Anterior cingulate cortex (tissue), 58 donors: ENCODE data around the gene S100Z.
"Not testable (repeated sequence)": the region's sequence is repeated elsewhere in the genome, so short reads cannot be mapped to it uniquely, and the experiment has no call there.

ENCODE experiments used
- DNase-seq, 58 donors: peaks; one replicate each; lab custom pipeline; 2025; lab: John Stamatoyannopoulos, UW

Gene S100Z

DNA sequence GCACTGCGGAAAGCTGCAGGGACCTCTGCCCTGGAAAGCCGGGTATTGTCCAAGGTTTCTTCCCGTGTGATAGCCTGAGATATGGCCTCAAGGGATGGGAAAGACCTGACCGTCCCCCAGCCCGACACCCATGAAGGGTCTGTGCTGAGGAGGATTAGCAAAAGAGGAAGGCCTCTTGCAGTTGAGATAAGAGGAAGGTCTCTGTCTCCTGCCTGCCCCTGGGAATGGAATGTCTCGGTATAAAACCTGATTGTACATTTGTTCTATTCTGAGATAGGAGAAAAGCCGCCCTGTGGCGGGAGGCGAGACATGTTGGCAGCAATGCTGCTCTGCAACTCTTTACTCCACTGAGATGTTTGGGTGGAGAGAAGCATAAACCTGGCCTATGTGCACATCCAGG, 95.4 kb downstream of the S100Z start:
- not testable (repeated sequence) for DNase-seq

DNA sequence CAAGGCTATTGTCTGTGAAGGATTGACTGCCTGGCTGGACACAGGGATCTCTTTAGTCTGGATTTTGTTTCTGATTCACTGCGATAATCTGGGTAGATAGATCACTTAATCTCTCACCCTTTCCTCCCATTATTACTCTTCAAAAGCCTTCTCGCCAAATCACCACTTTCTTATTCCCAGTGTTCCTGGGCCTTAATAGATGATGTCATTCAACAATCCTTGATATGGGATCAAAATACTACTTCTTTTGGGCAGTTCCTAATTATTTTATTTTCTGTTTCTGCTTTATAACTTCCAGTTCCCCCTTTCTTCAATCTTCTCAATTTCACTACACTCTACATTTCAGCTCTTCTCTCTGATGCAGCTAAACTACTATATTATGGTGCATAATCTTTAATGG, 96.3 kb downstream of the S100Z start:
- no peak for DNase-seq

DNA sequence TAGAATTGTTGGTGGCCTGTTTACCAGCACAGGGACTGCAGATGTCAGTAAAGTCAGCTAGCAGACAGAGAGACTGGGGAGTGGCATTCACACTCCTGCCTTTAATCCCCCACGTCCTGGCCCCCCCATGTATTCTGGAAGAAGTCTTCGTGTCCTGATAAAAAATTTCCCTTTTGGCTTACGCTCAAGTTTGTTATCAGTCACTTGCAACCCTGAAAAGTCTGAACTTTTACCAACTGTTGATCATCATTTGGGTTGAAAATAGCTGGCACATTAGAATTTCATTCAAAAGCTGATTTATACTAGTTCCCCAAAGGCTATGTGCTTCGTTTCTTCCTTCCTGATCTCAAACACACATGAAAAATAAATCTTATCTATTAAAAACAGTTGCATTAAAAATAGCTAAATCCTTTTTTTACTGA, 97.3 kb downstream of the S100Z start:
- DNase-seq, result no peak

GRCh38 chr5:76952795-76953536, 103.2 kb downstream of the S100Z start, which contains the start of gene CRHBP:
Gene CRHBP, plus strand, starts transcription at chr5:76953045. Its CDS starts 90 bp downstream, at chr5:76953135.
- DNase-seq, result peak in 2 of 58 donors; percentile 25 to 70

DNA sequence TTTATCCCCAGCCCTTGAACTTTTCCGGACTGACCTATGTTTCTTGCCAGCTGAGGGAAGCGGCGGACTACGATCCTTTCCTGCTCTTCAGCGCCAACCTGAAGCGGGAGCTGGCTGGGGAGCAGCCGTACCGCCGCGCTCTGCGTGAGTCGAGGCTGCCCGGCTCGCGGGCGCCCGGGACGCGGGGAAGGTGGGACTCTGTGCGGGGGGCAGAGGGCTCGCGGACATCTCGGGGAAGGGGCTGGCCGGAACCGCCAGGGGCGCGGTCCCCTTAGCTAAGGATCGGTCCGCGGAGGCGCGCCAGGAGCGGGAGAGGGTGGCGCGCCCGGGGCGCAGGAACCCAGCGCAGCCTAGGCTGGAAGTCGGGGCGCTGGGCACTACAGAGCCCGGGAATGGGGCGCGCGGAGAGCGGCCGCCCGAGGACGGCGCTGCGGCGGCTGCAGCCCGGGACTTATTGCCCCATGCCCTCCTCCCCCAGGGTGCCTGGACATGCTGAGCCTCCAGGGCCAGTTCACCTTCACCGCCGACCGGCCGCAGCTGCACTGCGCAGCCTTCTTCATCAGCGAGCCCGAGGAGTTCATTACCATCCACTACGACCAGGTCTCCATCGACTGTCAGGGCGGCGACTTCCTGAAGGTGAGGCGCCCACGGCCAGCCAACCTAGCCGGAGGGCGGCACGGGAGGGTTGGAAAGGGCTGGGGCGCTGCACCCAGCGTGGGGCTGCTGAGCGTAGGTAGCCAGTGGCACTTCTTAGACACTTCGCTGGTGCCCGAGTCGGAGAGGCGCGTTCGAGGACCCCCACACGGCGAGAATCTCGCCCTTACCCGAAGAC, 104.0 kb downstream of the S100Z start:
- peak in 7 of 58 donors; percentile 7 to 70 (median 13) for DNase-seq

GRCh38 chr5:76954383-76954763, 104.6 kb downstream of the S100Z start:
- no peak for DNase-seq

GRCh38 chr5:76956033-76956432, 106.2 kb downstream of the S100Z start:
- DNase-seq, result no peak

GRCh38 chr5:76958991-76959767, 109.4 kb downstream of the S100Z start:
- DNase-seq, result no peak

DNA sequence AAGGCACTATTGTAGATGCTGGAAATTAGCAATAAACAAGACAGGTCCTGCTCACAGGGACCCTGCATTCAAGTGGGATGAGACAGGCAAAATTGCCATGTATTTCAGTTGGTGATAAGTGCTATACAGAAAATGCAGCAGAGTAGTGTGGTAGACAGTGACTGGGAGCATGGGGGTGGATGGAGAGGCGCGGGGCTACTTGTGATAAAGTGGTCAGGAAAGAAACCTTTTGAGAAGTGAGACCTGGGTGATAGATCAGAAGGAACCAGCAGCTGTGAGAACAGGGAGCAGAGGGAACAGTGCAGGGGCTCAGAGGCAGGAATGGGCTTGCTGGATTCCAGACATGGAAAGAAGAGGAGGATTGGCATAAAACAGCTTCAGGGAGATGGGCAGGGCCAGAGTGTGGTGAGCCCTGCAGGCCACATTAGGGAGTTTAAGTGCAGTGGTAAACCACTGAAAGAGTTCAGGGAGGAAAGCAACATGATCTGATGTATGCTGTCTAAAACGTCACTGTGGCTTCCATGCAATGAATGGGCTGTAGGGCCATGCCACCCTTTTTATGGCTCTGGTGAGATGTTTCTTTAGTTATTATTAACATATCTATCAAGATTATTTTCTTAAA, 110.3 kb downstream of the S100Z start:
- no peak for DNase-seq

DNA sequence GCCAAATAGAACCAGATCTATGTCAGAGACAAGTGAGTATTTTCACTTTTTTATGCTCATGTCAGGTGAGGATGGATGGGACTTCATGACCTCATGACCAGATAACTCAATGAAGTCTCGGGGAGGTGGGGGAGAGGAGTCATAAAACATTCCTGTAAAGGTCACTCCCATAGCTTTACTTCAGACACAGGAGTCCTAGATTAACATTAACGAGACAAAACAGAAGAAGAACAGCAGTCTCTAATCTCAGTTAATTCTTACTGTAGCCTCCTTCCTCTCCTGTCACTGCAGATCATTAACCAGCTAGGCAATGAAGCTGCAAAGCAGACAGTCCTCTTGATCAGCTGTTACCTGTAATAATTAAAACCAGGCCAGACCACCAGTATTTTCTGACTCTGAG, 114.2 kb downstream of the S100Z start:
- no peak for DNase-seq
